Neural cell (in vitro differentiated cells): ENCODE data around the gene SMIM11. TPM values are rescaled to one million over a fixed set of nuclear protein-coding genes. Genes with fewer than 3 reads are reported as not detected.
"Not testable (repeated sequence)": the region's sequence is repeated elsewhere in the genome, so short reads cannot be mapped to it uniquely, and the experiment has no call there.

Source experiments
- H2AFZ ChIP-seq: fragments of 200-600, 300-800 bp; sonication (generic), shearing (Covaris generic); 2 replicates; pipeline ENCODE4 v1.6.0; 2014; ENCODE audit warnings: low read depth, mild to moderate bottlenecking, antibody characterized with exemption, low read length, moderate library complexity
- H3F3A ChIP-seq: fragments of 200-600 bp; shearing (Covaris generic); 2 replicates; pipeline ENCODE4 v1.6.1; 2016; ENCODE audit warnings: mild to moderate bottlenecking, moderate library complexity, mixed read lengths, antibody characterized with exemption, low read length; ENCODE audit not compliant: insufficient read depth, poor library complexity, severe bottlenecking
- H3K27ac ChIP-seq: fragments of 200-600, 300-800 bp; sonication (generic), shearing (Covaris generic); 2 replicates; pipeline ENCODE4 v1.5.1; 2014; ENCODE audit warnings: mild to moderate bottlenecking, low read length, moderate library complexity
- H3K27me3 ChIP-seq: fragments of 300-800, 200-600 bp; sonication (generic), shearing (Covaris generic); 2 replicates; pipeline ENCODE4 v1.6.0; 2014; ENCODE audit warnings: mild to moderate bottlenecking, low read depth, low read length, moderate library complexity; ENCODE audit not compliant: insufficient read depth
- H3K36me3 ChIP-seq: fragments of 300-800, 200-600 bp; sonication (generic), shearing (Covaris generic); 2 replicates; pipeline ENCODE4 v1.5.1; 2014; ENCODE audit warnings: mild to moderate bottlenecking, antibody characterized with exemption, low read length, moderate library complexity; ENCODE audit not compliant: insufficient read depth
- H3K4me2 ChIP-seq: fragments of 300-800, 200-600 bp; sonication (generic), shearing (Covaris generic); 2 replicates; pipeline ENCODE4 v1.6.0; 2014; ENCODE audit warnings: mild to moderate bottlenecking, low read length
- H3K4me3 ChIP-seq: fragments of 300-800, 200-600 bp; sonication (generic), shearing (Covaris generic); 2 replicates; pipeline ENCODE4 v1.5.1; 2014; ENCODE audit warnings: mild to moderate bottlenecking, low read length, moderate library complexity
- H3K79me2 ChIP-seq: fragments of 200-600 bp; shearing (Covaris generic); replicated peaks from 2 replicates; pipeline ENCODE4 v1.6.0; 2014; ENCODE audit warnings: mild to moderate bottlenecking, low read length, moderate library complexity; ENCODE audit not compliant: insufficient read depth
- H3K9ac ChIP-seq: fragments of 300-800, 200-600 bp; sonication (generic), shearing (Covaris generic); 2 replicates; pipeline ENCODE4 v1.6.1; 2016; ENCODE audit warnings: mild to moderate bottlenecking, low read length, mixed read lengths
- H3K9me2 ChIP-seq: fragments of 200-600 bp; shearing (Covaris generic); 2 replicates; pipeline ENCODE4 v1.6.1; 2016; ENCODE audit warnings: mild to moderate bottlenecking, low read length, mixed read lengths; ENCODE audit not compliant: insufficient read depth
- H3K9me3 ChIP-seq: fragments of 200-600, 300-800 bp; sonication (generic), shearing (Covaris generic); 2 replicates; pipeline ENCODE4 v1.6.1; 2016; ENCODE audit warnings: mild to moderate bottlenecking, mixed run types, low read length, moderate library complexity, mixed read lengths
- H4K20me1 ChIP-seq: fragments of 200-600 bp; shearing (Covaris generic); 2 replicates; pipeline ENCODE4 v1.6.1; 2016; ENCODE audit warnings: mild to moderate bottlenecking, mixed run types; ENCODE audit not compliant: insufficient read depth
- CTCF ChIP-seq: fragments of 450-650 bp; IDR thresholded peaks from 2 replicates; pipeline ENCODE4 v1.5.1; 2014; ENCODE audit warnings: antibody characterized with exemption, mild to moderate bottlenecking, moderate library complexity; ENCODE audit not compliant: poor library complexity, severe bottlenecking
- EP300 ChIP-seq: fragments of 450-650 bp; conservative IDR thresholded peaks from 2 replicates; pipeline ENCODE4 v1.6.1; 2014; ENCODE audit warnings: antibody characterized with exemption, mild to moderate bottlenecking, moderate library complexity; ENCODE audit not compliant: poor library complexity, severe bottlenecking
- EZH2 ChIP-seq: fragments of 200-600, 300-800 bp; shearing (Covaris generic), sonication (generic); IDR thresholded peaks from 2 replicates; pipeline ENCODE4 v1.6.1; 2014; ENCODE audit warnings: antibody characterized with exemption, low read length, borderline replicate concordance, mild to moderate bottlenecking; ENCODE audit not compliant: insufficient read depth, poor library complexity, severe bottlenecking
- MXI1 ChIP-seq: fragments of 450-650 bp; conservative IDR thresholded peaks from 2 replicates; pipeline ENCODE4 v1.6.1; 2014; ENCODE audit warnings: antibody characterized with exemption, mild to moderate bottlenecking; ENCODE audit not compliant: poor library complexity, severe bottlenecking
- POLR2AphosphoS5 ChIP-seq: IDR thresholded peaks from 2 replicates; pipeline ENCODE4 v1.6.1; 2012
- RAD21 ChIP-seq: fragments of 450-650 bp; conservative IDR thresholded peaks from 2 replicates; pipeline ENCODE4 v1.6.1; 2014; ENCODE audit warnings: antibody characterized with exemption, mild to moderate bottlenecking, moderate library complexity
- REST ChIP-seq: IDR thresholded peaks from 2 replicates; pipeline ENCODE4 v1.6.1; 2012; ENCODE audit warnings: borderline replicate concordance
- SMC3 ChIP-seq: fragments of 450-650 bp; conservative IDR thresholded peaks from 2 replicates; pipeline ENCODE4 v1.6.1; 2014; ENCODE audit warnings: antibody characterized with exemption, mild to moderate bottlenecking, moderate library complexity; ENCODE audit not compliant: poor library complexity
- TAF1 ChIP-seq: IDR thresholded peaks from 2 replicates; pipeline ENCODE4 v1.6.1; 2012; ENCODE audit warnings: low read depth
- polyA minus RNA-seq: library from RNA; depleted of rRNA, polyadenylated mRNA; stranded (reverse); fragments of >200 nt; gene quantifications from 2 replicates; pipeline ENCODE4 v1.2.3, GENCODE V29; 2014
- polyA plus RNA-seq: library from polyadenylated mRNA; depleted of rRNA; stranded (reverse); fragments of >200 nt; gene quantifications from 2 replicates; pipeline ENCODE4 v1.2.3, GENCODE V29; 2014

SMIM11 gene
- 43.2 and 100 TPM in 2 replicates for polyA plus RNA-seq
- polyA minus RNA-seq = 15.1 and 42.0 TPM in 2 replicates

- H3K36me3 ChIP-seq, H3K4me3 ChIP-seq, H4K20me1 ChIP-seq, H3K4me2 ChIP-seq, H3K9ac ChIP-seq, H3K9me2 ChIP-seq, H3K27me3 ChIP-seq, H3K27ac ChIP-seq, H2AFZ ChIP-seq, H3F3A ChIP-seq, H3K79me2 ChIP-seq, H3K9me3 ChIP-seq: not testable (repeated sequence)
These were observed at the start of gene SMIM11 for GRCh38 chr21:34374940-34375618. TSS of gene SMIM11 (plus strand) at chr21:34375507. CDS start at chr21:34379505, 3,998 bp downstream.

GRCh38 chr21:34330055-34330454, 45.3 kb upstream of the SMIM11 start:
- H4K20me1 ChIP-seq = no peaks in the 10 kb centered on the region
- H3K4me2 ChIP-seq = no peak overlapping the region
- no peaks in the 10 kb centered on the region for H3F3A ChIP-seq
- no peaks in the 10 kb centered on the region for H3K9me2 ChIP-seq
- no peak overlapping the region for H3K27ac ChIP-seq
- H3K4me3 ChIP-seq = no peak overlapping the region
- H2AFZ ChIP-seq = no peak overlapping the region
- H3K27me3 ChIP-seq = no peaks in the 10 kb centered on the region
- no peak overlapping the region for H3K9ac ChIP-seq
- TF ChIP-seq SMC3 (no peak), EP300 (no peak), REST (no peak), MXI1 (no peak), POLR2AphosphoS5 (no peak), RAD21 (no peak), CTCF (no peak), EZH2 (no peak), TAF1 (no peak)
- H3K9me3 ChIP-seq = no peaks in the 10 kb centered on the region
- no peaks in the 10 kb centered on the region for H3K36me3 ChIP-seq
- H3K79me2 ChIP-seq = no peaks in the 10 kb centered on the region

GRCh38 chr21:34331726-34332125, 43.6 kb upstream of the SMIM11 start:
- H3F3A ChIP-seq = no peaks in the 10 kb centered on the region
- H3K4me3 ChIP-seq = no peak overlapping the region
- H3K27ac ChIP-seq = no peak overlapping the region
- TF ChIP-seq SMC3 = no peak
- no peak for TF ChIP-seq MXI1
- no peak for TF ChIP-seq RAD21
- TF ChIP-seq POLR2AphosphoS5 = no peak
- H4K20me1 ChIP-seq = no peaks in the 10 kb centered on the region
- no peak overlapping the region for H3K9ac ChIP-seq
- H3K36me3 ChIP-seq = no peaks in the 10 kb centered on the region
- H3K27me3 ChIP-seq = no peaks in the 10 kb centered on the region
- no peaks in the 10 kb centered on the region for H3K79me2 ChIP-seq
- H3K9me3 ChIP-seq = no peaks in the 10 kb centered on the region
- H3K4me2 ChIP-seq = no peak overlapping the region
- no peaks in the 10 kb centered on the region for H3K9me2 ChIP-seq
- H2AFZ ChIP-seq = no peak overlapping the region
